HuH-7.5 (cell line): ENCODE results near the gene YTHDC2.

Experiments used
- DNase-seq: peaks from one replicate; pipeline ENCODE4 v3.0.0; 2011; ENCODE audit warnings: low spot score

The YTHDC2 gene

GRCh38 chr5:113513384-113514288, at the start of gene YTHDC2:
YTHDC2 (plus strand) TSS chr5:113513694; CDS start chr5:113513896, 202 bp downstream.
- peak; percentile 42 for DNase-seq

- no peak for DNase-seq
These were observed 39.3 kb upstream of the YTHDC2 start for GRCh38 chr5:113474100-113474728.

DNA sequence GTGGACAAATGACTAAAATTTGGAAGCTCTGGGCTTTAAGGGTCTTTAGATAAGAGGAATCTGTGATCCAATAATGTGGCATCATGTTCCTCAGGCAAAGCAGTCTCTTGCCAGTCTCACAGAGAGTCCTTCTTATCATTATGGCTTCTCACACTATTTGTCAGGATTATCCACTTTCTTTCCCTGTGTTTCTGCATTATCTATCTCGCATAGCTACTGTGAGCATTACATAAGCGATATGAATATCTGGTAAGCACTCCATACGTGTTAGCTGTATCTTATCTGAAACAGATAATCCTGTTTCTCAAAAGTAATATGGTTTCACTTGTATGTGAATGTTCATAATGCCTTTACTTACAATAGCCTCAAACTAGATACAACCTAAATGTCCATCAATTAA, 34.8 kb upstream of the YTHDC2 start:
- no peak for DNase-seq

DNA sequence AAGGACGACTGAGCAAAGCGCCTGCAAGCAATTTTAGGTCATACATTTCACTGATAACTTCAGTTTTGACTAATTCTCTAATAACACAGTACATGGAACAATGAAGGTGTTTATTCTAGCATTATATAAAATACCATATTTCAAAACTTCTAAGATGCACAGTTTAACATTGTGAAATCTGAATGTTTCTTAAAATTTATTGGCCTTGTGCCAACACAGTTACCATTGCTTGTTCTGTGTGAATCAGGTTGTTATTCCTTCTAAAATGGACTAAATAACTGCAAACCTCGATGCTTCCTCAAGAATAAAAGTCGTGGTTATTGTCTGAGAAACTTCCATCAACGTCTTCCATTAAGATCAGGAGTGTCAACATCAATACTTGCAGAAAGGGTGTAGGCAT, 33.3 kb upstream of the YTHDC2 start:
- no peak for DNase-seq

DNA sequence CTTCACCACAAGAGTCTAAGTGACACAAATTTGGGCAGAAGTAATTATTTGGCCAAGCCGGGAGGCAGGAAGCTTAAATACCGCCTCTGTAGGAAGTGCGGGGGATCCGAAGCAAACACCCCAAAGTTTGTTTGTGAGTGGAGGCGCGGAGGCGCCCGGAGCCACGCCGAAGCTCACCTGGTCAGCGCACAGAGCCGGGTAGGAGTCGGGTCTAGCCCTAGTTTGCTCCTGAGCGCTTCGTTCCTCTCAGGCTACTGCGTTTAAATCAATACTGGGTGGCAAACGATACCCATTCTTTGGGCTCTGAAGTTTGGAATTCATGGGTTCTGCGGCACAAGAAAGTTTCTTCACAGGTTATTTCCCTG, 26.1 kb upstream of the YTHDC2 start:
- DNase-seq: peak; percentile 33

DNA sequence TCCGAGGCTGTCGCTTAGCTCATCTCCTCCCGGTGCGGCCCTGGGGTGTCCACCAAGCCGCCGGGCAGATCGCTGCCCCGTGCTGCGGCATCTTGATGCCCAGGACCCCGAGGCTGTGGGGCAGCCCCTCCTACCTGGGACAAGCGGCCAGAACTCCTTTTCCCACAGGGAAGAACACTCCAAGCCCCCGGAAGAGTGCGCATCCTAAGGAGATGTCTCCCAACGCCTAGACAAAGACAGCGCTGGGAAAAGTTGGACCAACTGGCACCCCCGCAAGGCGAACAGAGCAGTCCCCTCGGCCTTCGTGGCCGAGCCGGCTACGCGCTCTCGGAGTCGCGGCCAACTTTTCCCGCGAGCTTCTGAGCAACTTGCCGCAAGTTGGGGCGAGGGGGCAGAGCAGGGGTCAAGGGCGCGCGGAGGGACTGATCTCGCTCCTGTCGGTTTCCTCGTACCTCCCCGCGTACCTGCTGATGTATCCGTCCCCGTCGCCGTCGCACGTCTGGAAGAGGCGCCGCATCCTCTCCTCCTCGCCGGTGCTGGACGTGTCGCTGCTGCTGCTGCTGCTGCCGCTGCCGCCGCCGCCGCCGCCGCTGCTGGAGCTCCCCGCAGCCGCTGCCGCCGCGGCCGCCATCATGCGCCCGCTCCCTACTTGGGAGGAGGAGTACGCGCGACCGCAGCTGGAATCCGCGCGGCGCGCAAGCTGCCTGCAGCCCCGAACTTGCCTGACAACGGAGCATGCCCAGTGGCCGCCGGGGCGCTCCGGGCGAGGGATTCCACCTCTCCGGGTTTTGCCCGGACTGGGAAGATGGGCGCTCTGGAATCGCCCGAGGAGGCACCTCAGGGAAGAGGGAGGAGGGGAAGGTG, 25.5 kb upstream of the YTHDC2 start, which contains the start of gene MCC:
Gene MCC (minus strand): TSS at position 673 of the 864 bp plus-strand sequence.
- peak; percentile 62 for DNase-seq

DNA sequence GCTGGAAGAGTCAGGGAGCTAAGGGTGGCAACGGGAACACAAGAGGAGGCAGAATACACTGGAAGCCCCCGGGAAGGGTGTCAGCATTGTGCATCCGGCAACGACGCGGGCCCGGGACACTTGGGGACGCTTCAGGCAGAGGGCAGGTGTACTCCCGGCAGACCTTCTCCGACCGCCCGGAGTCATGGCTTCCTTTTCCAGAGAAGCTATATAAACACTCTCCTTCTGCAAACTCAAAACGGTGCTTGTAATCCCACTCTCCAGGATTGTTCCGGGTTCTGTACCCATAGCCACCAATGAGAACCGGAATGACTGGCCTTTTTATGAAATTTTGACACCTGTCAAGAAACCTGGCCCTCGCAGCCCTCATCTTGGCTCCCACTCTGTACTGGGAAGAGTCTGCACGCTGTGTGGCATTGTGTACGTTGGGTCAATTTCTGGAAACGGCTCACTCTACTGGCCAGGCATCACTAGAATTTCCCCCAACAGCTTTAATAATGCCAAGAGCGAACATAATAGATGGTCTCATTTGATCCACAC, 24.8 kb upstream of the YTHDC2 start:
- no peak for DNase-seq

GRCh38 chr5:113489299-113489698, 24.2 kb upstream of the YTHDC2 start:
- no peak for DNase-seq

- DNase-seq: no peak
These were observed 23.2 kb upstream of the YTHDC2 start for GRCh38 chr5:113490317-113490716.

GRCh38 chr5:113491022-113491421, 22.5 kb upstream of the YTHDC2 start:
- no peak for DNase-seq

DNA sequence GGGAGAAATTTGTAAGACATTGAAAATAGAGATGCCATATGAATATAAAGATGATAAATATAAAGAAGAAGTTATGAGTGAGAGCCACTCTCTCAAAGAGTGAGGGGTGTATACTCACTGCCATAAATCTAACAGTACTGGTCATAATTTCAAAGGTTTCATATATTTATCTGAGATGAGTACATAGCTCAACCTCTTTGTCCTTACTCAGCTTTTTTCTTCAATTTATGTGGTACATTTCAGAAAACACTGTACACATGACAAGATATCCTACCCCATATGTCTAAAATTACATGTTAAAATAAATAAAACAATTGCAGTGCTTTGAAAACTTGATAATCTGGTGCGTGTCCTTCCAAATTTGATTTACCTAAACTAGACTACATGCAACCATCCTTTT, 20.0 kb upstream of the YTHDC2 start:
- DNase-seq: no peak

DNA sequence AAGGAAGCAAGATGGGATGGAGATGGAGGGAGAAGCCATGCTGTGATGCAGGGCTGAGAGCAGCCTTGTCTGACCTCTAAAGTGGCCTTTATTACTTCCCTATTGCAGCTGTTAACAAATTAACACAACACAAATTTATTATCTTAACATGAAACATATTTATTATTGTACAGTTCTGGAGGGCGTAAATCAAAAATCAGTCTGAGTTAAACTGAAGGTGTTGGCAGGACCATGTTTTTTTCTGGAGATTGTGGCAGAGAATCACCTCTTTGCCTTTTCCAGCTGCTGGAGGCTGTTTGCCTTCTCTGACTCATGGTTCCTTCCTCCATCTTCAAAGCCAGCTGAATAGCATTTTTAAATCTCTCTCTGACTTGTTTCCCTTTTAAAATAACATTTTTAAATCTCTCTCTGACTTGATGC, 18.1 kb upstream of the YTHDC2 start:
- DNase-seq: no peak

DNA sequence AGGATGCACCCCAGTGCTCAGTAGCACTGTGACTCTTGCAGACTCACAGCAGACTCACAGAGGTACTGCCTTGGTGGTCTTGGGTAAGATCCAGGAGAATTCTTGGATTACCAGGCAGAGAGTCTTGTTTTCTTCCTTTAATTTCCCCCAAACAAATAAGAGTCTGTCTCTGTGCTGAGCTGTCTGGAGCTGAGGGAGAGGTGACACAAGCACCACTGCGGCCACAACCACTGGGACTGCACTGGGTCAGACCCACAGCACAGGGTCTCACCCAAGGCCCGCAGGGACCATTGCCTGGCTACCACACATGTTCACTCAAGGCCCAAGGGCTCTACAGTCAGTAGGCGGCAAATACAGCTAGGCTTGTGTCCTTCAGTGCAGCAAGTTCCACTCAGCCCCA, 11.4 kb upstream of the YTHDC2 start:
- DNase-seq: no peak

GRCh38 chr5:113503146-113503545, 10.3 kb upstream of the YTHDC2 start:
- no peak for DNase-seq

DNA sequence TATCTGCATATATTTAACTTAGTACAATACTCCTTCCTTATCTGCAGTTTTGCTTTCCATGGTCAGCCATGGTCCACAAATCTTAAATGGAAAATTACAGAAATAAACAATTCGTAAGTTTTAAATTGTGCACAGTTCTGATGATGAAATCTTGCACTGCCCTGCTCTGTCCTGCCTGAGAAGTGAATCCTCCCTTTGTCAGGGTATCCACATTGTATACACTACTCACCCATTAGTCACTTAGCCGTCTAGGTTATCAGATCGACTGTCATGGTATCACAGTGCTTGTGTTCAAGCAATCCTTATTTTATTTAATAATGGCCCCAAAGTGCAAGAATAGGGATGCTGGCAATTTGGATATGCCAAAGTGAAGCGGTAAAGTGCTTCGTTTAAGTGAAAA, 8.3 kb upstream of the YTHDC2 start:
- DNase-seq: no peak

DNA sequence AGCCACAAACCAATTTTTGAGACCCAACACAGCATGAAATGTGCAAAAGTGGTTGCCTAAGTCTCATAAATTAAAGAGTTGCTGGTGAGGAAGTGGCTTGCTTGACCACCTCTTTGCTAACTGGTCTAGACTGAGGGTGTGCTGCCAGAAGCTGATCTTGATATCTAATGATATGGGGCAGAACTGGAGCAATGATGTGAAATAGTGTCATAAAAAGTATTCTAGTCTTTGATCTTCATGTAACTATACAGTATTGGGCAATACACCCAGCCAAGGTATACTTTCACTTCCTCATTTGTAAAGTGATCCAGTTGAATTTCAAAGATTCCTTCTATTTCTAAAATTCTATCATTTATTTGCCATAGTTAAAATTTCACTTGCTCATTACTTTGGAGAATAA, 5.9 kb upstream of the YTHDC2 start:
- no peak for DNase-seq

GRCh38 chr5:113508756-113509155, 4.7 kb upstream of the YTHDC2 start:
- DNase-seq: no peak

DNA sequence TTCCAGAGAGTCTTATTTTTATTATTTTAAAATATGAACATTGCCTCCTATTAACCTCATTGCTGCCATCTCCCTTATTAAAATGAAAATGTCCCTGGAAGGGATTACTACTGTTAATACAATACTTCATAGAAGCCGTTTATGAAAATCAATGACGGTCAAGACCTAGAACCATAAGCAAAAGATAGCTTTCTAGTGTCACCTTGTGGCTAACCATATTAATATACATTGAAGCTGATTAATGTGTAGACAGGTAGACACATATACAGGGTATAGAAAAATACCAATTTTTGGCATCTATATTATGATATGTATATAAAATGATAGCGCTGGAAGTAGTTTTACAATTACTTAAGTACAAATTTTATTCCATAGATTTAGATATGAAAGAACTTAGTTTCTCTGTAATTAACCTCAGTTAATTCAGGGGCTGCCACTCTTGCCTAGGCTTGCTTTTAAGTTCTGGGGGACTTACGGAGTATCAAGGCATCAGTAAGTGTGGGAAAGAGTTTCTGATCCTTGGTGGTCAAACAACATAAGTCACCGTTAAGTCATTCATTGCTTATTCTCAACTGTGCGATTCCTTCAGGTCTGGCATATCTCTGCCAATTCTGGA, 2.5 kb upstream of the YTHDC2 start:
- no peak for DNase-seq

DNA sequence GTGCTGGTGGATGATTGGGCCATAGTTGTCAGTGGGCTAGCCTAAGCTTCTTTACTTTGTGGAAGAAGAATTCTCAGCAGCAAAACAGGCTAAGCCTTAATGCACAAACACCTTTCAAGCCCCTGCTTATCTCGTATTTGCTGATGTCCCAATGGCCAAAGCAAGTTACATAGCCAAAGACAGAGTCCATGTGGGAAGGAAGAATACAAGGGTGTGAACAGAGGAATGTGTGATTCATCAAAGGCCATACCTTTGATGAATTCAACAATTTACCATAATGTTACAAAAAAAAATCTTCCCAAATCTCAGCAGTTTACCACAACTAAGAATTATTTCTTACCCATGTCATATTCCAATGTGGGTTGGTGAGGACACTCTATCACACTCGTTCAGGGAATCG, 1.2 kb upstream of the YTHDC2 start:
- no peak for DNase-seq

DNA sequence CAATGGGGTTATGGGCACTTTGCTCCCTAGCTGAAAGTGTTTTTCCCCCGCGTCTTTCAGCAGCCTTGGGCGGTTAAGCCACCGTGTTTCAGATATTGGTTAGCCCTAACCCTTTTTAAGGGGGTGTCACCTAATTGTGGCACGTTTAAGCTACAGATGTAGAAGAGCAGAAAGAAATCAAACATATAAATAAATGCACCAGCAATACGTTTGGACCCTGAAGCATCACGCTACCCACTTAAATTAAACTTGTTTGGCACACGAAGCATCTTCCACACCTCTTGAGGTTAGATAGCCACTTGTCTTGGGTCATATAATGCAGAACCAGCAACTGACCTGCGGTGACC, 768 bp downstream of the YTHDC2 start:
- DNase-seq: no peak

GRCh38 chr5:113518884-113519283, 5.4 kb downstream of the YTHDC2 start:
- no peak for DNase-seq

DNA sequence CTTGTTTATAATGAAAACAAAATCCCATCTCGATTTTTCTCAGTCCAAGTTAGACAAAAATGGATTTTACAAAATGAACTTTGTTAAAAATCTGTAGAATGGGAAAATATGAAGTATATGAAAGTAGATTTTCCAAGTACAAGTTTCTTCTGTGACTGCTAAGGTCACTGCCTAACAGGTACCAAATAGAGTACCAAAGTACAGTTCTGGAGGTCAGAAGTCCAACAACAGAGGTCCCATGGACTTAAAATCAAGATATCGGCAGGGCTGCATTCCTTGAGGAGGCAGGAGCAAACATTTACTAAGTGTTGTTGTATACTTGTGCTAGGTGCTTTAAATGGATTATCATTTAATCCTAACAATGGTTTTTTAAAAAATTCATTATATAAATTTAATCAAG, 5.9 kb downstream of the YTHDC2 start:
- DNase-seq: no peak
